Measurements from ENCODE around the gene AGBL3.
"Not testable (repeated sequence)": the region's sequence is repeated elsewhere in the genome, so short reads cannot be mapped to it uniquely, and the experiment has no call there.

The AGBL3 gene

GRCh38 chr7:135078051-135078450 lies 91.7 kb downstream of the AGBL3 start:
- no peak for DNase-seq

GRCh38 chr7:135079068-135079467 lies 92.8 kb downstream of the AGBL3 start:
- DNase-seq = no peak

GRCh38 chr7:135083005-135083404 lies 96.7 kb downstream of the AGBL3 start:
- DNase-seq = no peak

- DNase-seq = no peak
These were observed 102.3 kb downstream of the AGBL3 start for GRCh38 chr7:135088566-135088965.

GRCh38 chr7:135091717-135092116 lies 105.4 kb downstream of the AGBL3 start:
- DNase-seq = no peak

- no peak for DNase-seq
These were observed 108.3 kb downstream of the AGBL3 start for GRCh38 chr7:135094472-135095237.

GRCh38 chr7:135095450-135095849 lies 109.1 kb downstream of the AGBL3 start:
- no peak for DNase-seq

- no peak for DNase-seq
These were observed 112.1 kb downstream of the AGBL3 start for GRCh38 chr7:135098391-135098790.

- no peak for DNase-seq
These were observed 114.5 kb downstream of the AGBL3 start for GRCh38 chr7:135100856-135101255.

GRCh38 chr7:135102372-135102771 lies 116.1 kb downstream of the AGBL3 start:
- no peak for DNase-seq

GRCh38 chr7:135109562-135109961 lies 123.3 kb downstream of the AGBL3 start:
- DNase-seq = no peak

- DNase-seq = no peak
These were observed 123.7 kb downstream of the AGBL3 start for GRCh38 chr7:135109976-135110375.

- DNase-seq = no peak
These were observed 125.1 kb downstream of the AGBL3 start for GRCh38 chr7:135111379-135111778.

GRCh38 chr7:135114622-135115021 lies 128.3 kb downstream of the AGBL3 start:
- DNase-seq = no peak

GRCh38 chr7:135117096-135117495 lies 130.8 kb downstream of the AGBL3 start:
- DNase-seq = no peak

- no peak for DNase-seq
These were observed 135.6 kb downstream of the AGBL3 start for GRCh38 chr7:135121868-135122267.

GRCh38 chr7:135124631-135125030 lies 138.3 kb downstream of the AGBL3 start:
- DNase-seq = not testable (repeated sequence)

GRCh38 chr7:135128931-135129330 lies 142.6 kb downstream of the AGBL3 start:
- DNase-seq = no peak

- no peak for DNase-seq
These were observed 143.3 kb downstream of the AGBL3 start for GRCh38 chr7:135129579-135129978.

- no peak for DNase-seq
These were observed 157.8 kb downstream of the AGBL3 start for GRCh38 chr7:135143885-135144668.

- no peak for DNase-seq
These were observed 161.1 kb downstream of the AGBL3 start for GRCh38 chr7:135147341-135147898.

GRCh38 chr7:135147899-135148721 lies 161.8 kb downstream of the AGBL3 start, which contains the start of gene TMEM140:
TSS of gene TMEM140 (plus strand) at chr7:135148072. CDS start at chr7:135164442, 16,370 bp downstream.
- peak; percentile 50 for DNase-seq
